K562 (cell line): ENCODE data around the gene PCK1. TPM values are rescaled to one million over a fixed set of nuclear protein-coding genes. Genes with fewer than 3 reads are reported as not detected.

Experiments
- ATAC-seq: fragments of 200-7000 bp; cut with Tn5 transposase; 3 replicates; pipeline ENCODE4 v1.9.1; 2020; ENCODE audit warnings: moderate library complexity
- BruUV-seq: library from RNA; stranded (reverse); fragments of 400-500 nt; replicated peaks from 2 replicates; lab custom pipeline; 2021; lab: Mats Ljungman, UMichigan
- CTCF ChIA-PET: fragments of 300-600 bp; formaldehyde crosslinking; extraction: SDS; loops from one replicate; lab custom pipeline; 2021; ENCODE audit warnings: low intra/inter-chr PET ratio; lab: Yijun Ruan, JAX
- POLR2A ChIA-PET: fragments of 300-600, 350-650 bp; sonication (Branson Sonifier 250); formaldehyde crosslinking; extraction: SDS; loops from one replicate; lab custom pipeline; 2021; ENCODE audit warnings: antibody characterized with exemption, inconsistent platforms; lab: Yijun Ruan, JAX
- DNase-seq, 4 experiments: peaks; one replicate each; pipeline versions ENCODE4 v3.0.0 to v3.0.0-alpha.2; 2011 to 2018; ENCODE audit warnings: low spot score in 3 of 4, mixed read lengths in 3 of 4; ENCODE audit errors: extremely low read depth in 1 of 4
- FAIRE-seq: peaks from 2 replicates; lab custom pipeline; 2011; peaks lifted over from hg19 to GRCh38; lab: Jason Lieb, UNC
- H2AFZ ChIP-seq: 2 replicates; pipeline ENCODE4 v1.6.0; 2011; ENCODE audit warnings: low read depth, low read length, control low read depth, inconsistent platforms
- H3K27ac ChIP-seq: fragments of 200-600 bp; 3 replicates; pipeline ENCODE4 v1.8.0; 2011; ENCODE audit warnings: low read depth, mild to moderate bottlenecking, control low read depth, inconsistent platforms, low read length, moderate library complexity, mixed read lengths; ENCODE audit errors: extremely low read depth
- H3K27me3 ChIP-seq, 2 experiments: fragments of 300-600 bp in 1 of 2; 2 replicates in 1 of 2; 3 replicates in 1 of 2; pipeline versions ENCODE4 v1.6.0 to v1.8.0; 2011; ENCODE audit warnings: inconsistent platforms in 2 of 2, low read length in 2 of 2, mild to moderate bottlenecking in 1 of 2, mixed read lengths in 1 of 2, moderate library complexity in 1 of 2; ENCODE audit not compliant: control insufficient read depth in 2 of 2, insufficient read depth in 2 of 2
- H3K36me3 ChIP-seq: fragments of 300-600 bp; 3 replicates; pipeline ENCODE4 v1.8.0; 2011; ENCODE audit warnings: mild to moderate bottlenecking, low read length, inconsistent platforms; ENCODE audit not compliant: control insufficient read depth, insufficient read depth
- H3K4me1 ChIP-seq, 2 experiments: fragments of 200-600 bp in 1 of 2; replicated peaks in 1 of 2; 2 replicates in 1 of 2; 3 replicates in 1 of 2; pipeline versions ENCODE4 v1.5.1 to v1.8.0; 2011; ENCODE audit warnings: inconsistent platforms in 2 of 2, low read length in 2 of 2, mild to moderate bottlenecking in 1 of 2, mixed read lengths in 1 of 2, moderate library complexity in 1 of 2; ENCODE audit not compliant: control insufficient read depth in 2 of 2, insufficient read depth in 2 of 2
- H3K4me2 ChIP-seq: 2 replicates; pipeline ENCODE4 v1.6.1; 2011; ENCODE audit warnings: low read length, control low read depth, inconsistent platforms, mixed read lengths; ENCODE audit not compliant: insufficient read depth
- H3K4me3 ChIP-seq: fragments of 200-600 bp; sonication (generic), shearing (Covaris generic); 2 replicates; pipeline ENCODE4 v1.5.1; 2016; ENCODE audit warnings: control low read depth, inconsistent platforms
- H3K79me2 ChIP-seq: fragments of 200-600 bp; 3 replicates; pipeline ENCODE4 v1.8.0; 2011; ENCODE audit warnings: low read length, inconsistent platforms; ENCODE audit not compliant: control insufficient read depth, insufficient read depth
- H3K9ac ChIP-seq, 2 experiments: 2 replicates each; pipeline versions ENCODE4 v1.6.0 to v1.6.1; 2011; ENCODE audit warnings: low read depth in 2 of 2, low read length in 2 of 2, control low read depth in 1 of 2, inconsistent platforms in 1 of 2, mild to moderate bottlenecking in 1 of 2, mixed read lengths in 1 of 2; ENCODE audit not compliant: insufficient read depth in 1 of 2
- H3K9me1 ChIP-seq: one replicate; pipeline ENCODE4 v1.6.0; 2011; ENCODE audit warnings: inconsistent platforms, mild to moderate bottlenecking, low read length, moderate library complexity; ENCODE audit not compliant: control insufficient read depth, insufficient read depth
- H3K9me3 ChIP-seq: replicated peaks from 2 replicates; pipeline ENCODE4 v1.5.1; 2011; ENCODE audit warnings: low read depth, low read length, inconsistent platforms; ENCODE audit not compliant: control insufficient read depth, insufficient read depth
- H4K20me1 ChIP-seq: replicated peaks from 2 replicates; pipeline ENCODE4 v1.6.1; 2011; ENCODE audit warnings: low read length, inconsistent platforms, mixed read lengths; ENCODE audit not compliant: control insufficient read depth, insufficient read depth
- ARID1B ChIP-seq: fragments of 450-650 bp; IDR thresholded peaks from 2 replicates; pipeline ENCODE4 v1.6.1; 2016; ENCODE audit warnings: antibody characterized with exemption, mild to moderate bottlenecking, inconsistent platforms
- CBFA2T2 ChIP-seq: fragments of 450-650 bp; conservative IDR thresholded peaks from 2 replicates; pipeline ENCODE4 v1.6.1; 2017; ENCODE audit warnings: mild to moderate bottlenecking
- CBFA2T3 ChIP-seq: fragments of 450-650 bp; IDR thresholded peaks from 2 replicates; pipeline ENCODE4 v1.6.1; 2017
- ETV1 ChIP-seq: fragments of 450-650 bp; conservative IDR thresholded peaks from 2 replicates; pipeline ENCODE4 v1.6.1; 2016; ENCODE audit warnings: missing genetic modification characterization, control low read depth, low read depth, missing compliant biosample characterization
- GATA2 ChIP-seq: sonication (generic); formaldehyde crosslinking; IDR thresholded peaks from 2 replicates; pipeline ENCODE4 v1.4.0; 2020; ENCODE audit warnings: mild to moderate bottlenecking, missing genetic modification reagents
- GTF2A2 ChIP-seq: IDR thresholded peaks from 2 replicates; pipeline ENCODE4 v1.6.1; 2016; ENCODE audit warnings: mild to moderate bottlenecking, missing genetic modification characterization, missing compliant biosample characterization
- KDM1A ChIP-seq, 2 experiments: fragments of 450-650 bp; IDR thresholded peaks; 2 replicates each; pipeline ENCODE4 v1.6.1; 2016; ENCODE audit warnings: mild to moderate bottlenecking in 2 of 2
- NCOR1 ChIP-seq: fragments of 450-650 bp; IDR thresholded peaks from 2 replicates; pipeline ENCODE4 v1.6.1; 2016; ENCODE audit warnings: mild to moderate bottlenecking, moderate library complexity
- NFIC ChIP-seq: fragments of 450-650 bp; IDR thresholded peaks from 2 replicates; pipeline ENCODE4 v1.6.1; 2017; ENCODE audit warnings: mild to moderate bottlenecking, inconsistent platforms
- RFX1 ChIP-seq: fragments of 450-650 bp; IDR thresholded peaks from 2 replicates; pipeline ENCODE4 v1.6.1; 2016; ENCODE audit warnings: mild to moderate bottlenecking, moderate library complexity
- STAT5A ChIP-seq: IDR thresholded peaks from 2 replicates; pipeline ENCODE4 v1.6.1; 2012; ENCODE audit warnings: low read length, inconsistent platforms, borderline replicate concordance
- TAL1 ChIP-seq: fragments of 450-650 bp; IDR thresholded peaks from 2 replicates; pipeline ENCODE4 v1.6.1; 2016; ENCODE audit warnings: mild to moderate bottlenecking
- TCF3 ChIP-seq: sonication (generic); formaldehyde crosslinking; IDR thresholded peaks from 2 replicates; pipeline ENCODE4 v1.4.0; 2020; ENCODE audit warnings: mild to moderate bottlenecking, missing genetic modification reagents
- TEAD4 ChIP-seq, 2 experiments: sonication (generic) in 1 of 2; formaldehyde crosslinking in 1 of 2; IDR thresholded peaks; 2 replicates each; pipeline versions ENCODE4 v1.6.1 to v1.8.0; 2012 to 2022; ENCODE audit warnings: borderline replicate concordance in 1 of 2, inconsistent platforms in 1 of 2, low read length in 1 of 2, mild to moderate bottlenecking in 1 of 2, missing genetic modification reagents in 1 of 2
- TRIM24 ChIP-seq, 2 experiments: fragments of 450-650 bp; IDR thresholded peaks; 2 replicates each; pipeline ENCODE4 v1.6.1; 2016
- TRIM28 ChIP-seq: fragments of 450-650 bp; IDR thresholded peaks from 2 replicates; pipeline ENCODE4 v1.6.1; 2017
- YY1 ChIP-seq, 3 experiments: IDR thresholded peaks; 2 replicates each; pipeline ENCODE4 v1.6.1; 2011; ENCODE audit warnings: low read length in 2 of 3, mild to moderate bottlenecking in 2 of 3, moderate library complexity in 2 of 3, borderline replicate concordance in 1 of 3, control low read depth in 1 of 3, low read depth in 1 of 3; ENCODE audit not compliant: insufficient read depth in 3 of 3, insufficient replicate concordance in 2 of 3, control insufficient read depth in 1 of 3, insufficient read length in 1 of 3; ENCODE audit errors: extremely low read depth in 1 of 3
- ZNF583 ChIP-seq: fragments of 250-450 bp; sonication (Bioruptor Pico); IDR thresholded peaks from 2 replicates; pipeline ENCODE4 v1.4.0; 2020
- WGBS: fragments of 100-300 bp; shearing (Covaris generic); methylation state at CpG from one replicate; pipeline ENCODE4 v1.1.6; 2016; ENCODE audit warnings: low coverage, mixed read lengths; ENCODE audit not compliant: insufficient coverage; ENCODE audit errors: missing lambda C conversion rate; 5-methylcytosine and 5-hydroxymethylcytosine counted together
- in situ Hi-C: fragments of 300-500 bp; cut with MboI; formaldehyde crosslinking; loops from 4 replicates; pipeline ENCODE4 v1.15.0; 2018; ENCODE audit warnings: inconsistent platforms, mixed read lengths
- intact Hi-C: fragments of 100-400 bp; cut with micrococcal nuclease; formaldehyde crosslinking; loops from 2 replicates; pipeline ENCODE4 v1.14.2; 2022
- polyA plus RNA-seq, 8 experiments: library from polyadenylated mRNA; depleted of rRNA in 4 of 8; stranded (reverse) in 5 of 8; unstranded in 3 of 8; fragments of >200 nt; fragmentation: Nextera tagmentation in 2 of 8; fragmentation: Illumina TruSeq in 1 of 8; extraction: Ambion mirVana in 2 of 8; extraction: Trizol in 1 of 8; gene quantifications; 2 replicates each; pipeline versions ENCODE4 v1.2.1 to v1.2.3, GENCODE V29; 2011 to 2014; ENCODE audit warnings: inconsistent platforms in 1 of 8, missing spikeins in 1 of 8
- total RNA-seq, 7 experiments: library from RNA; depleted of rRNA in 6 of 7; stranded (reverse); fragments of >200 nt in 6 of 7; fragmentation: Illumina TruSeq in 2 of 7; extraction: Trizol in 2 of 7; gene quantifications; 2 replicates each; pipeline versions ENCODE4 v1.2.1 to v1.2.3, GENCODE V29; 2011 to 2021; ENCODE audit warnings: low replicate concordance in 1 of 7

PCK1 gene
- total and polyA plus RNA-seq, 9 of the 15 experiments (the other 6 are each of a cell fraction or from before 2014, with no cell fraction given): 0.05 to 0.73 (median 0.15) TPM

DNA sequence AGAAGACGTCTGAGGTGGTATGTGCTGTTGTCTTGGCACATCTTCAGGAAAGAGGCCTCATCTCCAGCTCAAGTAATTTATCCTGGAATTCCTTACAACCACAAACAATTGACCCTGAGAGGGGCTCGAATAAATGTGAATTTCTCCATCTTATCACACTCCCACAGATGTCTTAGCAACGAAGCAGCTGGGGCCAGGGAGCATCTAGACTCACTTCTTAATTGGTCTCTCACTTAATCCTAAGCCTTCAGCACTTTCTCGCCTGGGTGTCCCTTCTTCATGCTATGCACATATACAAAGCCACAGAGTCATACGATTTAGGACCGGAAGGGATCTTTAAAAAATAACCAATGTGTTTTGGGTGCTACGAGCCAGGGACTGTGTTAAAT is 27.1 kb downstream of the PCK1 start:
- no peaks in the 10 kb centered on the region for H3K36me3 ChIP-seq
- H3K4me2 ChIP-seq: no peak overlapping the region
- peak in 2 of 4 experiments; percentile 51 to 62 for DNase-seq
- no peaks in the 10 kb centered on the region for H3K9me1 ChIP-seq
- in situ Hi-C loops: no loop called here
- no peaks in the 10 kb centered on the region for H4K20me1 ChIP-seq
- ChIA-PET CTCF (no interaction called here), POLR2A (interaction anchor here (0.6 kb wide), 1 partner anchor 64 kb away, joined by 3 read pairs; no protein-coding TSS in a partner anchor)
- no peak overlapping the region for H3K9ac ChIP-seq
- peaks cover 3% of the 10 kb centered on the region; the same call in 1 of the 2 replicates for H3K9me3 ChIP-seq
- peak; percentile 53 for ATAC-seq
- peaks cover 5 to 20% of the 10 kb centered on the region in 2 experiments; a peak in 3 of 5 replicates for H3K27me3 ChIP-seq
- no TSS peak for BruUV-seq
- H2AFZ ChIP-seq: no peak overlapping the region
- peak; percentile 62; the same call in 1 of the 2 replicates for TF ChIP-seq TAL1
- TF ChIP-seq GTF2A2 (tag): no peak
- peak; percentile 72 for TF ChIP-seq ARID1B
- TF ChIP-seq KDM1A (IDR thresholded peaks at IDR 0.05): peak; percentile 21 to 46; a peak in 1 of 4 replicates
- TF ChIP-seq NFIC: peak; percentile 46; the same call in 1 of the 2 replicates
- TF ChIP-seq TRIM24 (IDR thresholded peaks at IDR 0.05): 0 out of 4 replicates have a peak, but pooled peaks have one; percentile 14 to 42
- peak; percentile 88 for TF ChIP-seq CBFA2T3
- peak; percentile 76 for TF ChIP-seq TCF3 (CRISPR knock-in tag)
- 0 out of 2 replicates have a peak, but pooled peaks have one; percentile 9 for TF ChIP-seq TRIM28
- TF ChIP-seq YY1 (IDR thresholded peaks at IDR 0.05; ENCODE audit: borderline replicate concordance in 1 of 3, control insufficient read depth in 1 of 3, extremely low read depth in 1 of 3, insufficient read depth in 3 of 3, insufficient read length in 1 of 3, insufficient replicate concordance in 2 of 3, low read depth in 1 of 3, low read length in 2 of 3): no peak
- TF ChIP-seq CBFA2T2: peak; percentile 74
- TF ChIP-seq STAT5A: peak; percentile 22; the same call in 1 of the 2 replicates
- TF ChIP-seq GATA2 (CRISPR knock-in tag): 0 out of 2 replicates have a peak, but pooled peaks have one; percentile 26
- peak; percentile 73 for TF ChIP-seq TEAD4 (IDR thresholded peaks at IDR 0.05; ENCODE audit: low read length)
- no peak for TF ChIP-seq TEAD4 (CRISPR knock-in tag; IDR thresholded peaks at IDR 0.05; ENCODE audit: borderline replicate concordance)
- TF ChIP-seq RFX1: peak; percentile 18; the same call in 1 of the 2 replicates
- peak; percentile 61 for TF ChIP-seq NCOR1
- TF ChIP-seq ETV1 (tag): no peak
- TF ChIP-seq ZNF583: no peak
- intact Hi-C loops: no loop called here
- no peak overlapping the region for H3K27ac ChIP-seq
- 2% methylated on average over 7 of the region's 7 CpGs for whole genome bisulfite sequencing
- H3K4me1 ChIP-seq: peaks cover 12 to 52% of the 10 kb centered on the region in 2 experiments; a peak in 4 of 5 replicates
- no peaks in the 10 kb centered on the region for H3K79me2 ChIP-seq
- peak; percentile 57 for FAIRE-seq
- no peak overlapping the region for H3K4me3 ChIP-seq
